Tibial nerve (tissue), 4 donors: ENCODE measurements around the gene AFF3.

Experiments
- EP300 ChIP-seq, 2 donors: sonication (generic); formaldehyde crosslinking; IDR thresholded peaks; one replicate each; pipeline ENCODE4 v1.6.1; 2017; ENCODE audit warnings: antibody characterized with exemption in 2 of 2, mild to moderate bottlenecking in 1 of 2
- TF ChIP-seq, protein P1 (sequence below), 5 experiments: fragments of 200-600 bp in 3 of 5; fragments of 450-650 bp in 2 of 5; sonication (generic) in 3 of 5; IDR thresholded peaks; one replicate each; pipeline ENCODE4 v1.5.1; 2016 to 2019; ENCODE audit warnings: antibody characterized with exemption in 5 of 5, mild to moderate bottlenecking in 3 of 5, moderate library complexity in 2 of 5

DNA sequence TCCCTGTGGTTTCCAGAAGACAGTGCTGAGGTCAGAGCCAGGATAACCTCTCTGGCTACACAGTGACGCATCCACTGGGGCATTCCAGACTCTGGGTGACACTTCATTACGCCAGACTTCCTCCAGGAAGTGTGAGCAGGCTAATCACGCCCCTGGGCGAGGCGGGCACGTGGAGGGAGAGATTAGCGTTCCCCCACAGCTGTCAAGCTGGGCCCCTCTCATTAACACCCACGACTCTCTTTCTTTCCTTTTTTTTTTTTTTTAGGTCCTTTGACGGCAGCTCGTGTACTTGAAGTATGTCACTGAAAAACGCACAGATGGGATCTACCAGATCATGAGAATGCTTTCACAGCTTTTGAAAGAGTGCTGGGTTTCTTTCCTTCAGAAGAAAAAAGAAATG lies 274.6 kb downstream of the AFF3 start:
- TF ChIP-seq, protein P1, sequence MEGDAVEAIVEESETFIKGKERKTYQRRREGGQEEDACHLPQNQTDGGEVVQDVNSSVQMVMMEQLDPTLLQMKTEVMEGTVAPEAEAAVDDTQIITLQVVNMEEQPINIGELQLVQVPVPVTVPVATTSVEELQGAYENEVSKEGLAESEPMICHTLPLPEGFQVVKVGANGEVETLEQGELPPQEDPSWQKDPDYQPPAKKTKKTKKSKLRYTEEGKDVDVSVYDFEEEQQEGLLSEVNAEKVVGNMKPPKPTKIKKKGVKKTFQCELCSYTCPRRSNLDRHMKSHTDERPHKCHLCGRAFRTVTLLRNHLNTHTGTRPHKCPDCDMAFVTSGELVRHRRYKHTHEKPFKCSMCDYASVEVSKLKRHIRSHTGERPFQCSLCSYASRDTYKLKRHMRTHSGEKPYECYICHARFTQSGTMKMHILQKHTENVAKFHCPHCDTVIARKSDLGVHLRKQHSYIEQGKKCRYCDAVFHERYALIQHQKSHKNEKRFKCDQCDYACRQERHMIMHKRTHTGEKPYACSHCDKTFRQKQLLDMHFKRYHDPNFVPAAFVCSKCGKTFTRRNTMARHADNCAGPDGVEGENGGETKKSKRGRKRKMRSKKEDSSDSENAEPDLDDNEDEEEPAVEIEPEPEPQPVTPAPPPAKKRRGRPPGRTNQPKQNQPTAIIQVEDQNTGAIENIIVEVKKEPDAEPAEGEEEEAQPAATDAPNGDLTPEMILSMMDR (IDR thresholded peaks at IDR 0.05) = no peak
- no peak for TF ChIP-seq EP300 (IDR thresholded peaks at IDR 0.05)
